ENCODE measurements around the gene RHBDD3.

GRCh38 chr22:29313126-29313575 is 45.4 kb upstream of the RHBDD3 start:
- TF ChIP-seq GATA3 (IDR thresholded peaks at IDR 0.05; ENCODE audit: low read depth, low read length) (no peak), GATA2 (IDR thresholded peaks at IDR 0.05; ENCODE audit: low read depth, low read length) (no peak)
